Measurements from ENCODE around the gene IFT22.

- peak; percentile 47 for TF ChIP-seq CTCF (conservative IDR thresholded peaks at IDR 0.05; ENCODE audit: low read depth, low read length)
- no peak for TF ChIP-seq POLR2A (IDR thresholded peaks at IDR 0.05; ENCODE audit: low read depth, low read length)
- TF ChIP-seq MAFK (IDR thresholded peaks at IDR 0.05; ENCODE audit: low read depth, low read length) = no peak
- no peak for TF ChIP-seq RCOR1 (IDR thresholded peaks at IDR 0.05; ENCODE audit: insufficient replicate concordance, low read length)
- no peak for TF ChIP-seq MAZ (IDR thresholded peaks at IDR 0.05; ENCODE audit: borderline replicate concordance, low read depth, low read length)
- TF ChIP-seq MXI1 (IDR thresholded peaks at IDR 0.05; ENCODE audit: borderline replicate concordance, low read depth, low read length) = no peak
- no peak for TF ChIP-seq BHLHE40 (IDR thresholded peaks at IDR 0.05; ENCODE audit: low read depth, low read length)
- no peak for TF ChIP-seq CEBPB (IDR thresholded peaks at IDR 0.05; ENCODE audit: low read depth, low read length)
- no peak for TF ChIP-seq SMC3 (IDR thresholded peaks at IDR 0.05; ENCODE audit: low read depth, low read length)
- TF ChIP-seq RFX5 (IDR thresholded peaks at IDR 0.05; ENCODE audit: low read depth, low read length) = no peak
- no peak for TF ChIP-seq RAD21 (IDR thresholded peaks at IDR 0.05; ENCODE audit: low read length)
- TF ChIP-seq, protein P1, sequence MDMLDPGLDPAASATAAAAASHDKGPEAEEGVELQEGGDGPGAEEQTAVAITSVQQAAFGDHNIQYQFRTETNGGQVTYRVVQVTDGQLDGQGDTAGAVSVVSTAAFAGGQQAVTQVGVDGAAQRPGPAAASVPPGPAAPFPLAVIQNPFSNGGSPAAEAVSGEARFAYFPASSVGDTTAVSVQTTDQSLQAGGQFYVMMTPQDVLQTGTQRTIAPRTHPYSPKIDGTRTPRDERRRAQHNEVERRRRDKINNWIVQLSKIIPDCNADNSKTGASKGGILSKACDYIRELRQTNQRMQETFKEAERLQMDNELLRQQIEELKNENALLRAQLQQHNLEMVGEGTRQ (IDR thresholded peaks at IDR 0.05; ENCODE audit: low read depth, low read length) = no peak
Measured at GRCh38 chr7:101315336-101315735, 6.3 kb downstream of the IFT22 start.
